ENCODE data around the gene JMJD6. TPM values are rescaled to one million over a fixed set of nuclear protein-coding genes. Genes with fewer than 3 reads are reported as not detected.
"Not testable (repeated sequence)": the region's sequence is repeated elsewhere in the genome, so short reads cannot be mapped to it uniquely, and the experiment has no call there.

The JMJD6 gene
- total RNA-seq, 2 experiments from 2014 or later = 39.9 to 71.2 TPM

DNA sequence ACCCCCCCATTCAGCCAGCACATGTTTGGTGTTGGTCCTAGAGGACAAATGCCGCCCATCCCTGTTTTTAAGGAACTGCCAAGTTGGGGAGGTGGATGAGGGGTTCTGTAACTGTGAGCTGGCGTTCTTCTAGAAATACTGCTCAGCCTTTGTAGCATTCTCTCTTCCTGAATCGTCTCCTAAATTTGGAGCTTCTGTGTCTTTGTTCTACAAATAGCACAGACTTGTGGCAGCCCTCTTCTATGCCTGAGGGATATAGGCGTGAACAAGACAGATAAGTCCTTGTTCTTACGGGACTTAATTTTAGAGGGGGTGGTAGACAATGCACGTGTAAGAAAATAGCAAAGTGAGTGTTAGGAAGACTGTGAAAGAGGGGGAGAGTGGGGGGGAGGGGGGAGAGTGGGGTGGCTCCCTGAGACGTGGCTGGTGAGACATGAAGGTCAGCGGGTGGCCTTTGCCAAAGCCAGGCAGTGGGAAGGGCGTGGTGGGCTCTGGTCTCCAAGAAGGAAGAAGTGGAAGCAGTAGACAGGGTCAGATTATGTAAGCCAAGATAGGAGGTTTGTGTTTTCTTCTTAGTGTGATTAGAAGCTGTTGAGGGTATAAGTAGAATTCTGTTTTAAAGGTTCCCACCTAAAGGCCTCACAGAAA lies 21.4 kb upstream of the JMJD6 start:
- ChIA-PET POLR2A (interaction anchor here (0.7 to 0.9 kb wide), 2 partner anchors 9 kb away, joined by 4 to 5 read pairs; no protein-coding TSS in a partner anchor), CTCF (ENCODE audit: unreplicated experiment) (interaction anchor here (0.7 kb wide), 1 partner anchor 120 kb away, joined by 3 read pairs; no protein-coding TSS in a partner anchor)
- H3K27ac ChIP-seq (ENCODE audit: low read depth, low read length, poor library complexity, severe bottlenecking) = no peak overlapping the region
- no peaks in the 10 kb centered on the region for H4K20me1 ChIP-seq (ENCODE audit: insufficient read depth, low read length)
- H2AFZ ChIP-seq (ENCODE audit: low read length) = no peak overlapping the region
- no peak for DNase-seq (ENCODE audit: low spot score)
- intact Hi-C loops (cut with micrococcal nuclease; ENCODE audit: unreplicated experiment) = no loop called here
- no peak overlapping the region for H3K4me3 ChIP-seq (ENCODE audit: low read depth, low read length, poor library complexity, severe bottlenecking)
- H3K9me2 ChIP-seq (ENCODE audit: insufficient read depth, low read length) = no peaks in the 10 kb centered on the region
- H3K4me2 ChIP-seq (ENCODE audit: low read length) = no peak overlapping the region
- H3K9me3 ChIP-seq (ENCODE audit: low read length) = no peaks in the 10 kb centered on the region
- H3K4me1 ChIP-seq (ENCODE audit: insufficient read depth, low read length, poor library complexity, severe bottlenecking) = peaks cover 18% of the 10 kb centered on the region
- no peak for TF ChIP-seq CTCF (conservative IDR thresholded peaks at IDR 0.05; ENCODE audit: low read length)
- TF ChIP-seq EZH2phosphoT487 (IDR thresholded peaks at IDR 0.05; ENCODE audit: borderline replicate concordance, low read depth, low read length) = no peak
- H3K79me2 ChIP-seq (ENCODE audit: insufficient read depth, low read depth, low read length) = no peaks in the 10 kb centered on the region; the same call in 1 of the 2 replicates
- H3K36me3 ChIP-seq (ENCODE audit: insufficient read depth, low read length) = peaks cover 82% of the 10 kb centered on the region
- no TSS peak for BruUV-seq (replicated peaks)

GRCh38 chr17:76745785-76746184 lies 19.4 kb upstream of the JMJD6 start:
- BruUV-seq (replicated peaks) = not testable (repeated sequence)

GRCh38 chr17:76744747-76745146 lies 18.3 kb upstream of the JMJD6 start:
- no peak overlapping the region for H2AFZ ChIP-seq (ENCODE audit: low read length)
- TF ChIP-seq EZH2phosphoT487 (IDR thresholded peaks at IDR 0.05; ENCODE audit: borderline replicate concordance, low read depth, low read length) (no peak), CTCF (conservative IDR thresholded peaks at IDR 0.05; ENCODE audit: low read length) (no peak)
- no peak for DNase-seq (ENCODE audit: low spot score)
- H3K4me1 ChIP-seq (ENCODE audit: insufficient read depth, low read length, poor library complexity, severe bottlenecking) = peaks cover 14% of the 10 kb centered on the region
- no peaks in the 10 kb centered on the region for H4K20me1 ChIP-seq (ENCODE audit: insufficient read depth, low read length)
- no peak overlapping the region for H3K4me2 ChIP-seq (ENCODE audit: low read length)
- no peaks in the 10 kb centered on the region for H3K9me2 ChIP-seq (ENCODE audit: insufficient read depth, low read length)
- intact Hi-C loops (cut with micrococcal nuclease; ENCODE audit: unreplicated experiment) = no loop called here
- no TSS peak for BruUV-seq (replicated peaks)
- H3K4me3 ChIP-seq (ENCODE audit: low read depth, low read length, poor library complexity, severe bottlenecking) = no peak overlapping the region
- peaks cover 12% of the 10 kb centered on the region; the same call in 1 of the 2 replicates for H3K79me2 ChIP-seq (ENCODE audit: insufficient read depth, low read depth, low read length)
- no peak overlapping the region for H3K27ac ChIP-seq (ENCODE audit: low read depth, low read length, poor library complexity, severe bottlenecking)
- CTCF ChIA-PET (ENCODE audit: unreplicated experiment) = no interaction called here
- H3K9me3 ChIP-seq (ENCODE audit: low read length) = no peaks in the 10 kb centered on the region
- H3K36me3 ChIP-seq (ENCODE audit: insufficient read depth, low read length) = peaks cover 90% of the 10 kb centered on the region
- POLR2A ChIA-PET = no interaction called here

More at GRCh38 chr17:76745785-76746184, 19.4 kb upstream of the JMJD6 start:
- DNase-seq (ENCODE audit: low spot score); H3K9me3 ChIP-seq (ENCODE audit: low read length); POLR2A ChIA-PET; H3K27ac ChIP-seq (ENCODE audit: low read depth, low read length, poor library complexity, severe bottlenecking); H3K4me2 ChIP-seq (ENCODE audit: low read length); H3K4me3 ChIP-seq (ENCODE audit: low read depth, low read length, poor library complexity, severe bottlenecking); H2AFZ ChIP-seq (ENCODE audit: low read length); H4K20me1 ChIP-seq (ENCODE audit: insufficient read depth, low read length); H3K9me2 ChIP-seq (ENCODE audit: insufficient read depth, low read length); H3K79me2 ChIP-seq (ENCODE audit: insufficient read depth, low read depth, low read length); H3K4me1 ChIP-seq (ENCODE audit: insufficient read depth, low read length, poor library complexity, severe bottlenecking); intact Hi-C loops (cut with micrococcal nuclease; ENCODE audit: unreplicated experiment); CTCF ChIA-PET (ENCODE audit: unreplicated experiment): not testable (repeated sequence)
- H3K36me3 ChIP-seq (ENCODE audit: insufficient read depth, low read length) = peaks cover 91% of the 10 kb centered on the region
